GM18517 (cell line): Measurements from ENCODE around the gene IGFBP5.

Experiments used
- ATAC-seq: cut with Tn5 transposase; IDR thresholded peaks from one replicate; pipeline ENCODE4 v1.9.1; 2021; ENCODE audit warnings: mild to moderate bottlenecking, moderate library complexity; ENCODE audit not compliant: unreplicated experiment

IGFBP5 gene

GRCh38 chr2:216695401-216695821 is at the start of gene IGFBP5:
Gene IGFBP5, minus strand, starts transcription at chr2:216695549. Its CDS starts 774 bp downstream, at chr2:216694775.
- ATAC-seq, result no peak

DNA sequence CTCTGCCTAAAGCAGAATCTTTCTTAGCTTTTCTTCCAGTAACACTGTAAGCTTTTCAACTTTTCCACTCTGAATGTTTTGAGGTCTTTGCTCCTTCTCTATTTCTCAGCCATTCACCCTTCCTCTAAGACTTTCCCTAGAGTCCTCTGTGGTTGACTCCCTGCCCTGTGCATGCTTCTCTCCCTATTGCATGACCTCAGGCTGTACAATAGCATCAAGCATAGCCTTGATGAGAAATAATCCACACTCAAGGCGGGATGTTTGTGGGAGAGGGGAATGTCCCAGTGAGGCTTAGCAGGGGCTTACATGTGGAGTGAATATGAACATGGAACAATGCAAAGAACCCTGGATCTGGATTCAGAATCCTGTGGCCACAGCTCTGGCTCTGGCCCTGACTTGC is 48.4 kb upstream of the IGFBP5 start:
- no peak for ATAC-seq

DNA sequence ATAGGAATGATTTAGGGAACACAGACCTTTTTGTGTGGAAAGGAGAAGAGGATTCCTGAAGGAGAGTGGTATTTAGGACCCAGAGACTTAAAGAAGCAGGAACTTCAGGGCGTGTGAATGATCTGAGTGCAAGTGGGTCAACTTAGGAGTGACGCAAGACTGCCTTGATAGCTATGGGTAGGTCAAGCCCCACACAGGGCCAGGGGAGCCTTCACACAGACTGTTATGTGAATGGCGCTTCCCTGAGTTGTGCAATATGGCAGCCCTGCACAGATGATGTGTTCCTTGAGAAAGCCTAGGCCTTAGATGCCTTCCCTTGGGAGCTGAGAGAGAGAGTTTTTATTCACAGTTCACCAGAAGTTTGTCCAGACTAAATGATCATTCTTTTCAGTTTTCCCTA is 47.1 kb upstream of the IGFBP5 start:
- no peak for ATAC-seq

DNA sequence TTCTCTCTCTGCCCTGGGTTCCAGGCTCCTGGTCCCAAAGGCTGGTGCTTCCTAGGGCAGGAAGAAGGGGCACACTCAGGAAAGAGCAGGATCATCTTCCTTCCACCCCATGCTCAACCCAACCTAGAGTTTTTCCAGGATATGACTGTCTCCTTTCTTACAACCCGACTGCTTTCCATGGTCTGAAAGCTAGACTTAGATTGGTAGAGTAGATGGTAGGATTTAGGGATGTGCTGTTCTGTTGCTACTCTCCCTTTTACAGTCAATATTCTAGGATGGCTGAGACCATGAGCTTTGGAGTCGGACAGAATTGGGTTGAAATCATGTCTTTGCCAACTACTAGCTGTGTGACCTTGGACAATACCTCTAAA is 45.9 kb upstream of the IGFBP5 start:
- ATAC-seq, result no peak

- ATAC-seq, result no peak
Observed at GRCh38 chr2:216740557-216741222, 45.3 kb upstream of the IGFBP5 start.

- no peak for ATAC-seq
Observed at GRCh38 chr2:216739035-216739434, 43.7 kb upstream of the IGFBP5 start.

GRCh38 chr2:216737676-216738075 is 42.3 kb upstream of the IGFBP5 start:
- no peak for ATAC-seq

GRCh38 chr2:216736326-216736725 is 41.0 kb upstream of the IGFBP5 start:
- ATAC-seq, result no peak

- no peak for ATAC-seq
Observed at GRCh38 chr2:216735668-216736067, 40.3 kb upstream of the IGFBP5 start.

GRCh38 chr2:216735086-216735485 is 39.7 kb upstream of the IGFBP5 start:
- no peak for ATAC-seq

- no peak for ATAC-seq
Observed at GRCh38 chr2:216733046-216733445, 37.7 kb upstream of the IGFBP5 start.

DNA sequence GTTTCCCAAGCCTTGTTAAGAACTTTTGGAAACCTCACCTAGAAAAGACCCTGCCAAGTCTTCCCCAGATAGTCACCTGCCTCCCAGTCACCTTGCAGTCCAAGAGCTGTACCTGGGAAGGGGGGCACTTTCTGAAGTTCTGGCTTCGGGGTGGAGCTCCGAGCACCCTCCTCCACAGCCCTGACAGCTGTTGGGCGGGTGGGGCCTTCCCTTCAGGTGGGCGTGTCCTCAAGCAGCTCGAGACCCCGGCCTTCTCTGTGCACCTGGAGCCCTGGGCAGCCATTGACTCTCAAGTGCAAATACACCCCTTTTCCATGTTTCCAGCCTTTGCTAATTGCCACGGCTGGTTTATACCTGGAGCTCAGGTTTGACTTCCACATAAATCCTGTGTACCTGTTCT is 37.0 kb upstream of the IGFBP5 start:
- no peak for ATAC-seq

DNA sequence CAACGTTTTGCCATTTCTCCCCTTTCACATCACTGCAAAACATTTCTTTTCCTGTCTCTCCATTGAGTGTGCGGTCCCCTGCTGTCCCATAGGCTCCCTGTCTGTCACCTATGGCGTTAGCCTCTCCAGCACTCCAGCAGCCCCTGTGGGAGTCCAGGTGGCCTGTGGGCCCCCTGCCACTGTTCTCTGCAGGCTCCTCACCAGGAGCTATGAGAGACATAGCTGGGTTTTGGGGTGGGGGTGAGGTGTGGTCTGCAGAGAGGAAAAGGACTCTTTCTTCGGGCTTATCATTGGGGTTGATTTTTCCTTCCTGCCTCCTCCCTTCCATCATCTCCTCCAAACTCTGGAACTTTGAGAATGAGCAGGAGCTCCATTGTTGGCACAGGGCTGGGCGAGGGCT is 36.1 kb upstream of the IGFBP5 start:
- ATAC-seq, result no peak

- ATAC-seq, result no peak
Observed at GRCh38 chr2:216730871-216731270, 35.5 kb upstream of the IGFBP5 start.

DNA sequence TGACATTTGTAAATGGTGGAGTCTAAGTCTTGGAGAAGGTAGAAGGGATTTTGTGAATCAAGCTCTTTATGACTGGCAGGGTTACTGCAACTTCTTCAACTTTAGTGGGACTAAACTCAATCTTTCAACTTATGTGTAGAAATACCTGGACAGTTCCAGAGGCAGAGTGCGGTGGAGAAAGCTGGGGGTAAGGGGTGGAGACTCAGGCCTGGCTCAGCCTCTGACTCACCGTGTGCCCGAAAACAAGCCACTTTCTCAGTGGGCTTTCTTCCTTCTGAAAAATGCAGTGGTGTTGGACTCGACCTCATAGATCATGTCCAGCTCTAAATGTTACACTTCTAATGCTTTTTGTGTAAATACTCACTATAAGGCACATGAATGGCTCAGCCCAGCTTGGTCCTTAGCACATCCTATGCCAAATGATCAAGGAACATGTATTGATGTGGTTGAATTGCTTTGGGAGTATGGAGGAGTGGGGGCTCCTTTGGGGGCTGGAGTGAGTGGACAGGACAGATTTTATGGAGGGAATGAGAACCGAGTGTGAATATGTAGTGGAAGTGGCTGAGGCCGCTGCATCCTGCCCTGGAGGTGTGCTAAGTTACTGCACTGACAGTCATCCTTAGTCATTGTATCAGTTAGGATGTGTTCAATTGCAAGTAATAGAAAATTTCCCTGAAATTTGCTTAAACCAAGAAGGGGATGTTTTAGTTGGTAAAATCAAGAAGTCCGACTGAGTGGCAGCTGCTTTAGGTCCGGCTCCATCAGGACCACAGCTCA is 32.2 kb upstream of the IGFBP5 start:
- no peak for ATAC-seq

DNA sequence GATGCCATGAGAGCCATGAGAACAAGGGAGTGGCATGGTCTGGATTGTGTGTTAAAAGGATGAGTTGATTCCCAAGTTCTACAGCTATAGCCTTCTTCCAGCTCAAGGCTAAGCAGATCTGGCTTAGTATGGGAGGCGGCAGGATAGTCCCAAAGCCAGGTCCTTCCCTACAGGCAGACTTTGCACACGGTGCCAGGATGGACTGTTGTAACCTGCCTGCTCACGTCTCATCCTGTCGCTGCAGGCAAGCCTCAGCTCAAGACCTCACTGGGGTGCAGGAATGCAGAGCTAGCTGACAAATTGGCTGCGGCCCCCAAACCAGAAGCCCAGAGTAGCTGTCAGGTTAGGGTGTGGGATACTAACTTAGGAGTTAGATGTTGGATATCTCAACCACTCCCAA is 28.8 kb upstream of the IGFBP5 start:
- no peak for ATAC-seq

DNA sequence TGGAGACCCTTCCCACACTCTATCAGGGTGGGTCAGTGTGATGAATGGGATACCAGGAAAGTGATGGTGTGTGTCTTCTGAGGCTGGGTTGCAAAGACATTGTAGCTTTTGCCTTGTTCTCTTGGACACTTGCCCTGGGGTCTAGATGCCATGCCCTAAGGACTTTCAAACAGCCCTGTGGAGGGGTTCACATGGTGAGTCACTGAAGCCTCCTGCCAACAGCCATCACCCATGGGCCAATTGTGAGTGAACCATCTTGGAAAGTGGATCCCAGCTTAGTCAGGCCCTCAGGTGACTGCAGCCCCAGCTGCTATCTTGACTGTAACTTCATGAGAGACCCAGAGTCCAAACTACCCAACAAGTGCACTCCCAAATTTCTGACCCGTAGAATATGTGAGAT is 25.8 kb upstream of the IGFBP5 start:
- no peak for ATAC-seq

DNA sequence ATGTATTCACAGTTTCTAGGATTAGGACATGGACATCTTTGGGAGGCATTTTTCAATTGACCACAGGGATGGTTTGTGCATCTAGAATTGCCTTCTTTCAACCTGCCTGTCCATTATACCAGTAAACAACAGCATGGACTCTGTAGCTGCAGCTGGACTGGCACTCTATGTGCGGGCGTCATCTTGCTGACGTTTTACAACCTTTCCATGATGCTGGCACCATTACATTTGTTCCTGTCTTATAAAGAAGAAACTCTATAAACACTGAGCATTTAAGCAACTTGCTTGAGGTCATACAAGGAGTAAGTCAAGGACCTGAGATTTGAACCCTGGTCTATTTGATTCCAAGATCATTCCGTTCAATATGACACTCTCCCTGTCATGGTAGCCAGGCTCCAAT is 25.4 kb upstream of the IGFBP5 start:
- no peak for ATAC-seq

- no peak for ATAC-seq
Observed at GRCh38 chr2:216717907-216718615, 22.7 kb upstream of the IGFBP5 start.

- no peak for ATAC-seq
Observed at GRCh38 chr2:216717491-216717901, 22.1 kb upstream of the IGFBP5 start.

GRCh38 chr2:216716109-216716508 is 20.8 kb upstream of the IGFBP5 start:
- no peak for ATAC-seq

- ATAC-seq, result no peak
Observed at GRCh38 chr2:216715402-216715974, 20.1 kb upstream of the IGFBP5 start.
